ENCODE measurements around the gene ANKS6. TPM values are rescaled to one million over a fixed set of nuclear protein-coding genes. Genes with fewer than 3 reads are reported as not detected.

ANKS6 gene
- total and polyA plus RNA-seq, 9 of the 15 experiments (the other 6 are each of a cell fraction or from before 2014, with no cell fraction given) = 9.9 to 74.5 (median 36.9) TPM

- no peak for TF ChIP-seq POU5F1 (IDR thresholded peaks at IDR 0.05; ENCODE audit: borderline replicate concordance, low read depth, low read length, partially characterized antibody)
- no peak for TF ChIP-seq UBTF (IDR thresholded peaks at IDR 0.05; ENCODE audit: borderline replicate concordance in 1 of 2, low read depth in 2 of 2, low read length in 2 of 2)
Measured at GRCh38 chr9:98846081-98846480, 49.7 kb upstream of the ANKS6 start (continued).

GRCh38 chr9:98842510-98842909, 46.2 kb upstream of the ANKS6 start:
- Histone ChIP-seq H3K27me3 (ENCODE audit: control insufficient read depth in 2 of 2, insufficient read depth in 2 of 2, low read length in 2 of 2) (no peaks in the 10 kb centered on the region), H3K4me1 (replicated peaks in 1 of 2; ENCODE audit: control insufficient read depth in 2 of 2, insufficient read depth in 2 of 2, low read length in 2 of 2) (no peaks in the 10 kb centered on the region), H3K9ac (ENCODE audit: insufficient read depth in 1 of 2, low read depth in 2 of 2, low read length in 2 of 2) (no peak overlapping the region), H3K9me3 (replicated peaks; ENCODE audit: control insufficient read depth, insufficient read depth, low read depth, low read length) (no peaks in the 10 kb centered on the region), H2AFZ (ENCODE audit: low read depth, low read length) (no peak overlapping the region), H3K4me3 (no peak overlapping the region), H3K9me1 (ENCODE audit: control insufficient read depth, insufficient read depth, low read length) (no peaks in the 10 kb centered on the region), H3K27ac (ENCODE audit: extremely low read depth, low read depth, low read length) (no peak overlapping the region), H3K4me2 (ENCODE audit: insufficient read depth, low read length) (no peak overlapping the region), H4K20me1 (replicated peaks; ENCODE audit: control insufficient read depth, insufficient read depth, low read length) (no peaks in the 10 kb centered on the region), H3K36me3 (ENCODE audit: control insufficient read depth, insufficient read depth, low read length) (peaks cover 83% of the 10 kb centered on the region), H3K79me2 (ENCODE audit: control insufficient read depth, insufficient read depth, low read length) (no peaks in the 10 kb centered on the region)
- ATAC-seq (no peak), DNase-seq (ENCODE audit: extremely low read depth in 1 of 4, low spot score in 3 of 4) (no peak), FAIRE-seq (no peak)
- no TSS peak for BruUV-seq (replicated peaks)
- intact Hi-C loops (cut with micrococcal nuclease) (no loop called here), in situ Hi-C loops (cut with MboI) (no loop called here)
- TF ChIP-seq CBX8 (IDR thresholded peaks at IDR 0.05; ENCODE audit: borderline replicate concordance, extremely low read depth, low read depth, low read length, poor library complexity, severe bottlenecking) = no peak
- TF ChIP-seq ZBTB1 (CRISPR knock-in tag; IDR thresholded peaks at IDR 0.05; ENCODE audit: borderline replicate concordance, low read depth) = no peak
- no peak for TF ChIP-seq RNF219 (CRISPR knock-in tag; IDR thresholded peaks at IDR 0.05)
- TF ChIP-seq PCBP1 (IDR thresholded peaks at IDR 0.05; ENCODE audit: low read depth, low read length, poor library complexity, severe bottlenecking) = no peak
- no peak for TF ChIP-seq CTCFL (IDR thresholded peaks at IDR 0.05; ENCODE audit: borderline replicate concordance, insufficient read depth, low read depth, low read length, poor library complexity, severe bottlenecking)
- no peak for TF ChIP-seq GTF2A2 (tag; IDR thresholded peaks at IDR 0.05)
- no peak for TF ChIP-seq SP1 (CRISPR knock-in tag; IDR thresholded peaks at IDR 0.05)
- TF ChIP-seq ZNF583 (CRISPR knock-in tag; IDR thresholded peaks at IDR 0.05) = no peak
- no peak for TF ChIP-seq GATA2 (CRISPR knock-in tag; IDR thresholded peaks at IDR 0.05)
- TF ChIP-seq PHB (CRISPR knock-in tag; IDR thresholded peaks at IDR 0.05) = no peak
- no peak for TF ChIP-seq NFIX (CRISPR knock-in tag; IDR thresholded peaks at IDR 0.05; ENCODE audit: low read depth)
- WGBS (ENCODE audit: insufficient coverage, low coverage, missing lambda C conversion rate) = 80% methylated on average over 7 of the region's 7 CpGs
- ChIA-PET CTCF (ENCODE audit: low intra/inter-chr PET ratio) (no interaction called here), POLR2A (interaction anchor here (0.7 kb wide), 1 partner anchor 78 kb away, joined by 4 read pairs; no protein-coding TSS in a partner anchor)

All from K562 (cell line).